BE2C (cell line): ENCODE results near the gene NPEPL1.

Experiments
- DNase-seq: peaks from one replicate; pipeline ENCODE4 v3.0.0-alpha.2; 2020
- H3K27me3 ChIP-seq: fragments of 250-450 bp; sonication (Bioruptor Pico); 2 replicates; pipeline ENCODE4 v1.5.1; 2020; ENCODE audit warnings: mild to moderate bottlenecking
- H3K36me3 ChIP-seq: fragments of 250-450 bp; sonication (Bioruptor Pico); 2 replicates; pipeline ENCODE4 v1.5.1; 2020; ENCODE audit warnings: mild to moderate bottlenecking
- H3K4me1 ChIP-seq: fragments of 250-450 bp; sonication (Bioruptor Pico); 2 replicates; pipeline ENCODE4 v1.5.1; 2020
- H3K4me3 ChIP-seq: 2 replicates; pipeline ENCODE4 v1.5.1; 2011; ENCODE audit warnings: low read depth, low read length
- H3K9me3 ChIP-seq: fragments of 250-450 bp; sonication (Bioruptor Pico); 2 replicates; pipeline ENCODE4 v1.5.1; 2020
- CTCF ChIP-seq: IDR thresholded peaks from 2 replicates; pipeline ENCODE4 v1.5.1; 2012; ENCODE audit warnings: mild to moderate bottlenecking, low read depth, low read length

The NPEPL1 gene

GRCh38 chr20:58693226-58694006 is 816 bp downstream of the NPEPL1 start:
- Histone ChIP-seq H3K27me3 (no peaks in the 10 kb centered on the region), H3K9me3 (no peaks in the 10 kb centered on the region), H3K4me1 (no peaks in the 10 kb centered on the region), H3K36me3 (no peaks in the 10 kb centered on the region), H3K4me3 (no peak overlapping the region)
- TF ChIP-seq CTCF: no peak
- DNase-seq: no peak

- DNase-seq: no peak
- H3K9me3 ChIP-seq: no peaks in the 10 kb centered on the region
- H3K4me1 ChIP-seq: no peaks in the 10 kb centered on the region
- no peak overlapping the region for H3K4me3 ChIP-seq
- no peaks in the 10 kb centered on the region for H3K36me3 ChIP-seq
- H3K27me3 ChIP-seq: no peaks in the 10 kb centered on the region
- TF ChIP-seq CTCF: no peak
Measured at GRCh38 chr20:58694241-58695083, 1.9 kb downstream of the NPEPL1 start.

GRCh38 chr20:58695084-58695722 is 2.6 kb downstream of the NPEPL1 start:
- no peak overlapping the region for H3K4me3 ChIP-seq
- H3K36me3 ChIP-seq: no peaks in the 10 kb centered on the region
- H3K4me1 ChIP-seq: no peaks in the 10 kb centered on the region
- TF ChIP-seq CTCF: no peak
- no peaks in the 10 kb centered on the region for H3K27me3 ChIP-seq
- no peak for DNase-seq
- no peaks in the 10 kb centered on the region for H3K9me3 ChIP-seq

- no peak for DNase-seq
- no peaks in the 10 kb centered on the region for H3K4me1 ChIP-seq
- no peaks in the 10 kb centered on the region for H3K36me3 ChIP-seq
- TF ChIP-seq CTCF: no peak
- no peaks in the 10 kb centered on the region for H3K9me3 ChIP-seq
- no peaks in the 10 kb centered on the region for H3K27me3 ChIP-seq
- no peak overlapping the region for H3K4me3 ChIP-seq
Measured at GRCh38 chr20:58695895-58696375, 3.3 kb downstream of the NPEPL1 start.

- Histone ChIP-seq H3K4me3 (no peak overlapping the region), H3K9me3 (no peaks in the 10 kb centered on the region), H3K4me1 (no peaks in the 10 kb centered on the region), H3K27me3 (no peaks in the 10 kb centered on the region), H3K36me3 (no peaks in the 10 kb centered on the region)
- TF ChIP-seq CTCF: no peak
- DNase-seq: no peak
Measured at GRCh38 chr20:58696411-58696961, 3.9 kb downstream of the NPEPL1 start.
